OCI-LY7 (cell line): Measurements from ENCODE around the gene KCNAB3. TPM values are rescaled to one million over a fixed set of nuclear protein-coding genes. Genes with fewer than 3 reads are reported as not detected.

Experiments used
- BruUV-seq: library from RNA; stranded (reverse); fragments of 400-500 nt; replicated peaks from 2 replicates; lab custom pipeline; 2021; lab: Mats Ljungman, UMichigan
- CTCF ChIA-PET: fragments of 300-600 bp; sonication (Branson Sonifier 250); formaldehyde crosslinking; loops from one replicate; lab custom pipeline; 2022; ENCODE audit warnings: antibody characterized with exemption; ENCODE audit not compliant: unreplicated experiment; lab: Charles Lee
- POLR2A ChIA-PET: fragments of 300-600 bp; sonication (Branson Sonifier 250); formaldehyde crosslinking; loops from one replicate; lab custom pipeline; 2022; ENCODE audit warnings: antibody characterized with exemption; lab: Charles Lee
- DNase-seq: peaks from one replicate; pipeline ENCODE4 v3.0.0-alpha.2; 2015; ENCODE audit warnings: low spot score
- H2AFZ ChIP-seq: fragments of 200-600 bp; sonication (generic), shearing (Covaris generic); 2 replicates; pipeline ENCODE4 v1.6.1; 2014; ENCODE audit warnings: mild to moderate bottlenecking, antibody characterized with exemption, low read length, moderate library complexity
- H3K27ac ChIP-seq: fragments of 200-600 bp; sonication (generic); 2 replicates; pipeline ENCODE4 v1.5.1; 2014; ENCODE audit warnings: mixed run types, low read depth, mild to moderate bottlenecking, moderate library complexity, low read length, inconsistent platforms; ENCODE audit not compliant: poor library complexity, severe bottlenecking
- H3K36me3 ChIP-seq: fragments of 200-600 bp; sonication (generic); 2 replicates; pipeline ENCODE4 v1.6.1; 2014; ENCODE audit warnings: mild to moderate bottlenecking, antibody characterized with exemption, low read length, moderate library complexity, mixed read lengths; ENCODE audit not compliant: insufficient read depth
- H3K4me1 ChIP-seq: fragments of 200-600 bp; sonication (generic); 2 replicates; pipeline ENCODE4 v1.5.1; 2014; ENCODE audit warnings: mild to moderate bottlenecking, low read length; ENCODE audit not compliant: insufficient read depth, poor library complexity, severe bottlenecking
- H3K4me2 ChIP-seq: fragments of 200-600 bp; sonication (generic); 2 replicates; pipeline ENCODE4 v1.6.1; 2014; ENCODE audit warnings: mild to moderate bottlenecking, low read length
- H3K4me3 ChIP-seq: fragments of 200-600 bp; sonication (generic); 2 replicates; pipeline ENCODE4 v1.5.1; 2014; ENCODE audit warnings: mild to moderate bottlenecking, low read depth, low read length; ENCODE audit not compliant: poor library complexity, severe bottlenecking
- H3K79me2 ChIP-seq: fragments of 200-600 bp; sonication (generic); 2 replicates; pipeline ENCODE4 v1.6.1; 2016; ENCODE audit warnings: low read depth, mild to moderate bottlenecking, low read length, moderate library complexity, mixed read lengths; ENCODE audit not compliant: insufficient read depth
- H3K9me2 ChIP-seq: fragments of 200-600 bp; sonication (generic); 2 replicates; pipeline ENCODE4 v1.6.1; 2016; ENCODE audit warnings: mild to moderate bottlenecking, low read length, mixed read lengths; ENCODE audit not compliant: insufficient read depth
- H3K9me3 ChIP-seq: fragments of 200-600 bp; sonication (generic); 2 replicates; pipeline ENCODE4 v1.6.1; 2014; ENCODE audit warnings: mild to moderate bottlenecking, mixed run types, low read length, mixed read lengths
- H4K20me1 ChIP-seq: fragments of 200-600 bp; sonication (generic); 2 replicates; pipeline ENCODE4 v1.6.1; 2014; ENCODE audit warnings: mild to moderate bottlenecking, antibody characterized with exemption, low read length, moderate library complexity, mixed read lengths; ENCODE audit not compliant: insufficient read depth
- EZH2phosphoT487 ChIP-seq: fragments of 200-600 bp; sonication (generic); IDR thresholded peaks from 2 replicates; pipeline ENCODE4 v1.6.1; 2018; ENCODE audit warnings: low read depth, borderline replicate concordance, mild to moderate bottlenecking, mixed run types, antibody characterized with exemption, low read length, moderate library complexity, mixed read lengths
- intact Hi-C: fragments of 100-400 bp; cut with micrococcal nuclease; formaldehyde crosslinking; loops from one replicate; pipeline ENCODE4 v1.10.0; 2022; ENCODE audit not compliant: unreplicated experiment
- total RNA-seq, 2 experiments: library from RNA; depleted of rRNA in 1 of 2; stranded (reverse); fragments of >200 nt in 1 of 2; shearing (Covaris generic) in 1 of 2; gene quantifications; 2 replicates each; pipeline ENCODE4 v1.2.3, GENCODE V29; 2014 to 2022
- TF ChIP-seq, protein P1 (sequence below): fragments of 200-600 bp; sonication (generic); conservative IDR thresholded peaks from 2 replicates; pipeline ENCODE4 v1.5.1; 2014; ENCODE audit warnings: mild to moderate bottlenecking, antibody characterized with exemption, low read length, moderate library complexity, mixed read lengths

KCNAB3 gene
- total RNA-seq, 2 experiments from 2014 or later = 4.3 to 14.3 TPM

DNA sequence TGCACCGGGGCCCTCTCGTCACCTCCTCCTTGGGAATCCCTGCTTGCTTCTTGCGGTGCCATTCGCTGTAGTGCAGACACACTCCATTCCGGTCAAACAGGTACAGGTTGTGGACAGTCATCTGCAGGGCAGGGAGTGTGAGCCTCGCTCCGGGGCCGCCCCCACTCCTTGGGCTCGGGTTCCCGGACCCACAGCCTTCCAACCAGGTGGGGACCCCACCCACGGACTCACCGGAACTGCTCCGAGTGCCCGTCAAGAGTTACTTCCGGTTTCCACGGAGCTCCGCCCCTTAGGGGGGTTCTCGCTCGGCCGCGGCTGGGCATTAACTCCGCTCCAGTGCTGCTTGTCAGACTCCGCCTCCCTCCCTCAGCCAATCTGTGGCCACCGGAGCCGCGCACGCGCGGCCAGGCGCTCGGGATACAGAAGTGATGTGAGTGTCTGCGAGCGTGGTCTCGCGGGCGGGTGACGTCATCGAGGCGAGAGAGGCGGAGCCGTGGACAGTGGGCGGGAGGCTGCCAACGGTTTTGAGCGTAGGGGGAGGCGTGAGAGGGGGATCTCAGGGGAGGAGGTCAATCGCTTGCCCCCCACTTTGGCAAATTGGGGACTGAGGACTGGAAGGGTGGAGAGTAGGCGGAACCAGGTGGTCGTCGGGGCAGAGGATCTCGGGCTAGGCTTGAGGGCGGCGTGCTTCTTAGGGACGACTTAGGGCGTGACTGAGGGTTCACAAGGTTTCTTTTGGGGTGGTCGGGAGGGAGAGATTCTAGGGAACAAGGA lies 2.2 kb upstream of the KCNAB3 start, which contains the start of the genes CNTROB and TRAPPC1:
CNTROB (plus strand) TSS at position 498 of the 774 bp plus-strand sequence. CDS start 874 bp downstream, outside the sequence.
TRAPPC1 (minus strand) TSS at position 238 of the 774 bp plus-strand sequence; CDS start at position 121, 117 bp downstream.
- intact Hi-C loops = loop anchor here (2.0 kb wide), 1 partner anchor 17 kb away; no protein-coding TSS in a partner anchor
- Histone ChIP-seq H3K27ac (peak within 1 kb of the TSS; percentile 69), H3K9me2 (no peaks in the 10 kb centered on the region), H3K36me3 (peaks cover 39% of the 10 kb centered on the region), H4K20me1 (no peaks in the 10 kb centered on the region), H3K9me3 (no peaks in the 10 kb centered on the region), H3K4me1 (peaks cover 27% of the 10 kb centered on the region), H3K79me2 (peaks cover 32% of the 10 kb centered on the region), H3K4me3 (peak within 1 kb of the TSS; percentile 99), H2AFZ (peak within 1 kb of the TSS; percentile 88), H3K4me2 (peak within 1 kb of the TSS; percentile 88)
- ChIA-PET POLR2A (interaction anchor here (0.6 to 2.2 kb wide), 9 partner anchors 10 to 327 kb away, joined by 3 to 16 read pairs (median 6); partner anchors contain the start of gene RNF227), CTCF (interaction anchor here (1.1 kb wide), 1 partner anchor 10 kb away, joined by 4 read pairs; no protein-coding TSS in a partner anchor)
- DNase-seq = peak; percentile 99
- TF ChIP-seq, protein P1, sequence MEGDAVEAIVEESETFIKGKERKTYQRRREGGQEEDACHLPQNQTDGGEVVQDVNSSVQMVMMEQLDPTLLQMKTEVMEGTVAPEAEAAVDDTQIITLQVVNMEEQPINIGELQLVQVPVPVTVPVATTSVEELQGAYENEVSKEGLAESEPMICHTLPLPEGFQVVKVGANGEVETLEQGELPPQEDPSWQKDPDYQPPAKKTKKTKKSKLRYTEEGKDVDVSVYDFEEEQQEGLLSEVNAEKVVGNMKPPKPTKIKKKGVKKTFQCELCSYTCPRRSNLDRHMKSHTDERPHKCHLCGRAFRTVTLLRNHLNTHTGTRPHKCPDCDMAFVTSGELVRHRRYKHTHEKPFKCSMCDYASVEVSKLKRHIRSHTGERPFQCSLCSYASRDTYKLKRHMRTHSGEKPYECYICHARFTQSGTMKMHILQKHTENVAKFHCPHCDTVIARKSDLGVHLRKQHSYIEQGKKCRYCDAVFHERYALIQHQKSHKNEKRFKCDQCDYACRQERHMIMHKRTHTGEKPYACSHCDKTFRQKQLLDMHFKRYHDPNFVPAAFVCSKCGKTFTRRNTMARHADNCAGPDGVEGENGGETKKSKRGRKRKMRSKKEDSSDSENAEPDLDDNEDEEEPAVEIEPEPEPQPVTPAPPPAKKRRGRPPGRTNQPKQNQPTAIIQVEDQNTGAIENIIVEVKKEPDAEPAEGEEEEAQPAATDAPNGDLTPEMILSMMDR = no peak
- TF ChIP-seq EZH2phosphoT487 = no peak
- no TSS peak for BruUV-seq

DNA sequence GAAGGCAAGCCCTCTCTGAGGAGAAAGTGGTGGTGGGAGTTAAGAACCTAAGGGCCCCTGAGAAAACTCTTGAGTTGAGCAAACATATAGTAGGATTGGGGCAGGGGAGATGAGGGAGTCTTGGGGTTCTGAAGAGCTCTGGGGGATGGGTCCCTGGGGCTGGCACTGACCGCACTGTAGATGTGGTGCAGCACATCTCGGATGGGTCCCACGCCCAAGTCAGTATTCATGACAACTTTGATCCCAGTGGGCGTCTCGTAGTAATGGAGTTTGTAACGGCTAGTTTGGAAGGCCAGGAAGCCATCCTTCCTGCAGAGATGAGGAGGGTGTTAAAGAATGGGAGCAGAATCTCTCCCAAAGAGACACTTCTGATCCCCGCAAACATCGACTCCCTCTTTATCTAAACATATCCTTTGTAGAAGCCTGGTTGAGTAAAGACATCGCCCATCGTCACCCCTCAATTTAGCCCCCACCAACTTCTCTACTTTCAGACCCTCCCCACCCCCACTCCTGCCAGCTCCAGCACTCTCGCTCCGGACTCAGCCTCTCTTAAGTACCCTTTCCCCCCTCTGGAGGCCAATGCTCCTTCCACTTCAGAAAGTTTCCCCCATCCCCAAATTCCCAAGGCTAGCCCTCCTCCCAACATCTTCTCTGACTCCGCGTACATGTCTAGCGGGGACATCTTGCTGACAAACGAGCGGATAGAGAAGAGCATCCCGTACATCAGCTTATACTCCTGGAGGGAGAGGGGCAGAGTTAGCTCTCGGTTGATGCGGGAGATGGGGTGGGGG lies 1.4 kb upstream of the KCNAB3 start:
- BruUV-seq = TSS peak; percentile 94
- Histone ChIP-seq H2AFZ (peak overlapping the region; percentile 74; the same call in 1 of the 2 replicates), H3K9me3 (no peaks in the 10 kb centered on the region), H3K79me2 (peaks cover 32% of the 10 kb centered on the region), H3K27ac (peak overlapping the region; percentile 39), H3K4me2 (peak overlapping the region; percentile 82), H3K4me3 (peak overlapping the region; percentile 99), H4K20me1 (no peaks in the 10 kb centered on the region), H3K36me3 (peaks cover 30% of the 10 kb centered on the region), H3K4me1 (peaks cover 27% of the 10 kb centered on the region), H3K9me2 (no peaks in the 10 kb centered on the region)
- DNase-seq = no peak
- intact Hi-C loops = no loop called here
- ChIA-PET CTCF (no interaction called here), POLR2A (interaction anchor here (0.5 to 2.2 kb wide), 6 partner anchors 13 to 927 kb away, joined by 3 to 7 read pairs (median 4); partner anchors contain the start of gene RNF227)
- TF ChIP-seq, protein P1 = no peak
- no peak for TF ChIP-seq EZH2phosphoT487
